ENCODE data around the gene WNT8A. TPM values are rescaled to one million over a fixed set of nuclear protein-coding genes. Genes with fewer than 3 reads are reported as not detected.

The WNT8A gene
- total and polyA plus RNA-seq, 2 of the 8 experiments (the other 6 are each of a cell fraction or from before 2014, with no cell fraction given): 0.06 TPM; not detected in 1

DNA sequence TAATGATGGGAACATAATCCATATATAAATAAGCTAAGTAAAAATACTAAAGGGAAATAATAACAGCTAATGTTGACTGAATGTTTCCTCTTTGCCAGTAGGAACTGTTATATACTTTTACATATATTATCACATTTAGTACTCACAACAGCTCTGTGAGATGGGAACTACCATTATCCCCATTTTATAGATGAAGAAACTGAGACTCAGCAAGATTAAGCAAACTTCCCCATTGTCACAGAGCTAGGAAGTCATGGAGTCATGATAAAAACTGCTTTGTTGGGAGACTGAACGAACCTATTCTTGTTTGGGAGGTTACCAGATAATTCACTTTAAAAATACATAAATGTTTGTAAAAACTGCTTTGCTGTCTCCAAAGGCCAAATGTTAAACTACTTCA lies 23.4 kb downstream of the WNT8A start (continued):
- TF ChIP-seq POU5F1 (IDR thresholded peaks at IDR 0.05; ENCODE audit: low read depth, low read length) (no peak), RAD21 (IDR thresholded peaks at IDR 0.05 in 1 of 2, conservative IDR thresholded peaks at IDR 0.05 in 1 of 2; ENCODE audit: low read depth in 2 of 2, low read length in 2 of 2) (no peak), CBX8 (IDR thresholded peaks at IDR 0.05; ENCODE audit: borderline replicate concordance, low read depth, low read length) (no peak), SIRT6 (IDR thresholded peaks at IDR 0.05; ENCODE audit: low read length) (no peak)
